Naive B cell (primary cell): ENCODE results near the gene SHROOM3. TPM values are rescaled to one million over a fixed set of nuclear protein-coding genes. Genes with fewer than 3 reads are reported as not detected.

Experiments
- ATAC-seq, 2 donors: fragments of 150-1000 bp; cut with Tn5 transposase; 2 replicates each; pipeline ENCODE4 v1.10.0; 2021; ENCODE audit warnings: low read depth in 2 of 2, mild to moderate bottlenecking in 2 of 2, moderate library complexity in 2 of 2
- DNase-seq: peaks from one replicate; pipeline ENCODE4 v3.0.0; 2022
- H3K27ac Mint-ChIP-seq, 6 donors: one replicate each; pipeline ENCODE4 v1.8.0; 2020 to 2022; ENCODE audit warnings: mild to moderate bottlenecking in 6 of 6, mixed read lengths in 6 of 6, moderate library complexity in 5 of 6, inconsistent platforms in 2 of 6
- H3K27me3 Mint-ChIP-seq, 3 donors: one replicate each; pipeline ENCODE4 v1.8.0; 2021 to 2022; ENCODE audit warnings: mixed read lengths in 3 of 3, mild to moderate bottlenecking in 1 of 3
- H3K36me3 Mint-ChIP-seq, 2 donors: one replicate each; pipeline ENCODE4 v1.8.0; 2020 to 2022; ENCODE audit warnings: mixed read lengths in 2 of 2, inconsistent platforms in 1 of 2, mild to moderate bottlenecking in 1 of 2
- H3K4me1 Mint-ChIP-seq, 3 donors: one replicate each; pipeline ENCODE4 v1.8.0; 2020 to 2022; ENCODE audit warnings: mixed read lengths in 3 of 3, inconsistent platforms in 1 of 3, mild to moderate bottlenecking in 1 of 3, moderate library complexity in 1 of 3
- H3K4me3 Mint-ChIP-seq, 8 donors: one replicate each; pipeline ENCODE4 v1.8.0; 2020 to 2022; ENCODE audit warnings: mild to moderate bottlenecking in 8 of 8, mixed read lengths in 8 of 8, moderate library complexity in 8 of 8, inconsistent platforms in 2 of 8
- H3K9me3 Mint-ChIP-seq, 7 donors: one replicate each; pipeline ENCODE4 v1.8.0; 2020 to 2022; ENCODE audit warnings: mixed read lengths in 7 of 7, mild to moderate bottlenecking in 5 of 7, inconsistent platforms in 2 of 7, moderate library complexity in 1 of 7
- polyA plus RNA-seq, 6 donors: library from polyadenylated mRNA; unstranded; fragments of 300-500 nt; fragmentation: Illumina TruSeq; gene quantifications; one replicate each; pipeline ENCODE4 v1.2.3, GENCODE V29; 2021; ENCODE audit warnings: low read depth in 6 of 6

The SHROOM3 gene
- polyA plus RNA-seq, 6 donors from 2014 or later = 0.40 to 0.95 (median 0.69) TPM; not detected in 3

- H3K36me3 Mint-ChIP-seq = no peaks in the 10 kb centered on the region
- no peak for DNase-seq
- peaks cover 0 to 4% (median 0%) of the 10 kb centered on the region in 7 donors for H3K9me3 Mint-ChIP-seq
- H3K4me3 Mint-ChIP-seq = no peak overlapping the region
- peak overlapping the region in 1 of 6 donors; percentile 57 for H3K27ac Mint-ChIP-seq
- H3K27me3 Mint-ChIP-seq = peaks cover 12 to 16% (median 16%) of the 10 kb centered on the region in 3 donors
- no peak for ATAC-seq
- H3K4me1 Mint-ChIP-seq = no peaks in the 10 kb centered on the region
Measured at GRCh38 chr4:76674983-76675382, 240.0 kb downstream of the SHROOM3 start.

DNA sequence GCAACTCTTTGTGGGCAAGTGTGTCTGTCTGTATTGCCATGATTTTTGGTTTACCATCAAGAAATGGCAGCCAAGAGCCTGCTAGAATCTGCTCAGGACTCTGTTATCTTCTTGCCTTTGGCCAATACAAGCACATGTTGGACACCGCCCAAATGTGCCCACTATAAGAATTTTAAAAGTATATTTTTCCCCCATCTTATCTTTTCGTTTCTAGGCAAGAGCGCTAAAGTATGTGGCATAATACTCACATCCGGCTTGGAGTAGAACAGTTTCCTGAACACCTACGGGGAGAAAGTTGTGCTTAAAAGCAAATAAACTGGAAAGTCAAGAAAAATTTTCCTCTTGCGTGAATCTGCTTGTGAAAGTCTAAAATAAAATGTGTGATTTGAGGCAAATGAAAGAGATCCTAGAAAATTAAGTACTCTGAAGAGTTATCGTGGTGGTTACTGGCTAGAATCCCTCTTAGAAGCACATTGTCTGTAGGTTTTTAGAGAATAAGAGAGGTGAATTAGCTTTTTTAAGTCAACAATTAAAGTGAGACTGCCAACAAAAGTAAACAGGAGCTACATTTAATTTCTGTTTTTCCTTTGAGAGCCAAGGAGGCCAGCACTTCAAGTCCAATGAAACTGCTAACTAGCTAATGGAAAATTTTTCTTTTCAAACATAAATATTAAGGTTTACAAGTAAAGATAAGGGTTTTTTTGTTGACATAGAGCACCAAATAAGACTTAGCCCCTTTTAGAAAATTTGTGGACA lies 242.7 kb downstream of the SHROOM3 start:
- ATAC-seq (no peak), DNase-seq (no peak)
- H3K4me1 Mint-ChIP-seq = no peaks in the 10 kb centered on the region
- H3K27ac Mint-ChIP-seq = no peak overlapping the region
- H3K4me3 Mint-ChIP-seq = no peak overlapping the region
- peaks cover 16 to 29% (median 26%) of the 10 kb centered on the region in 3 donors for H3K27me3 Mint-ChIP-seq
- H3K36me3 Mint-ChIP-seq = no peaks in the 10 kb centered on the region
- H3K9me3 Mint-ChIP-seq = peaks cover 0 to 4% (median 0%) of the 10 kb centered on the region in 7 donors

DNA sequence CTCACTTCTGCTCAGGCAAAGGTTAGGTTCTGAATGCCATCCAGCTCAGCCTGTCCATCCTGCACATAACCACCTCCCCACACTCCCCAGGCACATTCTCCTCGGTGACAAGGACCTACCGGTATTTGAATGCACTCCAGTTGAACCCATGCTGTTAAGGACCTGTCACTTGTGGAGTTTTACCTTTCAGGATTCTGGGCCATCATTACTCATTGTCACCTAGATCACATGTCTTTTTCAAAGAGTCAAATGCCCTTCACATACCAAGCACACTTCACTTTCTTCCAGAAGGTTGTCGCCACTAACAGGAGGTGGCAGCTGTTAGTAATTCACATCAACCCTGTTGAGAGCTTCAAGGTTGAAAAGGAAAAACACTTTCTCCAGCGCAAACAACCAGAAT lies 244.7 kb downstream of the SHROOM3 start:
- DNase-seq = no peak
- Mint-ChIP-seq H3K4me1 (no peaks in the 10 kb centered on the region), H3K27me3 (peaks cover 29 to 47% (median 39%) of the 10 kb centered on the region in 3 donors), H3K36me3 (no peaks in the 10 kb centered on the region), H3K9me3 (peaks cover 0 to 4% (median 0%) of the 10 kb centered on the region in 7 donors), H3K4me3 (no peak overlapping the region), H3K27ac (no peak overlapping the region)
- ATAC-seq = no peak

- no peak overlapping the region for H3K4me3 Mint-ChIP-seq
- H3K27me3 Mint-ChIP-seq = peaks cover 24 to 53% (median 35%) of the 10 kb centered on the region in 3 donors
- H3K36me3 Mint-ChIP-seq = no peaks in the 10 kb centered on the region
- H3K27ac Mint-ChIP-seq = peak overlapping the region in 1 of 6 donors; percentile 1
- DNase-seq (no peak), ATAC-seq (no peak)
- H3K9me3 Mint-ChIP-seq = peaks cover 0 to 4% (median 0%) of the 10 kb centered on the region in 7 donors
- H3K4me1 Mint-ChIP-seq = no peaks in the 10 kb centered on the region
Measured at GRCh38 chr4:76680952-76681351, 245.9 kb downstream of the SHROOM3 start.

- Mint-ChIP-seq H3K36me3 (no peaks in the 10 kb centered on the region), H3K4me1 (no peaks in the 10 kb centered on the region), H3K27ac (peak overlapping the region in 1 of 6 donors; percentile 4)
Measured at GRCh38 chr4:76681996-76682395, 247.0 kb downstream of the SHROOM3 start.

GRCh38 chr4:76683144-76683543 lies 248.1 kb downstream of the SHROOM3 start:
- no peak for ATAC-seq
- Mint-ChIP-seq H3K9me3 (no peaks in the 10 kb centered on the region), H3K4me3 (no peak overlapping the region), H3K27me3 (peaks cover 30 to 55% (median 38%) of the 10 kb centered on the region in 3 donors), H3K27ac (no peak overlapping the region), H3K36me3 (no peaks in the 10 kb centered on the region), H3K4me1 (peaks cover 0 to under 1% (median 0%) of the 10 kb centered on the region in 3 donors)
- no peak for DNase-seq

More at GRCh38 chr4:76681996-76682395, 247.0 kb downstream of the SHROOM3 start:
- peaks cover 20 to 45% (median 28%) of the 10 kb centered on the region in 3 donors for H3K27me3 Mint-ChIP-seq
- DNase-seq = no peak
- no peaks in the 10 kb centered on the region for H3K9me3 Mint-ChIP-seq
- ATAC-seq = no peak
- H3K4me3 Mint-ChIP-seq = no peak overlapping the region

DNA sequence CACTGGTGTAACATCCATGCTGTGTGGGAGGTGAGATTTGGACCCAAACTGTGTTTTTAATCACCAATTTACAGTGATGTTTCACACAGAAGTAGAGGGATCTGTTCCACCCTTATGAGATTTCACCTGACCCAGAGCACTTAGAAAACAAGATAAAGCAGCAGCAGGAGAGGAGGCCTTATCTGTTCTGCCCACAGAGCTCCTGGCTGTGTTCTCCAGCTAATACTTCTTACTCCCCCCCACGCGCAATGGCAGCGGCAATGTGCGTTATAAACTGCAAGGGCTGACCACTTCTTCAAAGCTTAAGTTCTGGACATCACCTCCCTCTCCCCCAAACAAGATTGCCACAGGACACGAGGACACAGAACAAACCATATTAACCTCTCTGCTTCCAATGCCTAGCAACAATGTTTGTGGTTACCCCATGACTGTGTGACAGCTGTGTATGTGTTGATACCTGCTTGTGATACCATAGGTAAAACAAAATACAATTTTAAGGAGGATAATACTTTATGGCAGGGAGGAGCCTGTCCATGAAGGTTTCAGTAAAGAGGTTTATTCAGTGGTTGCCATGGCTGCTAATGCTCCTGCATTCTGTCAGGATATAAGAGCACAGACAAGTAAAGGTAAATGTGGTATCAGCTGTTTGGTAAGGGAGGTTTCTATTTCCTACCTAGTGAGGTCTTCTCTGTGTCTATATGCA lies 252.9 kb downstream of the SHROOM3 start:
- peaks cover 0 to 5% of the 10 kb centered on the region in 2 donors for H3K36me3 Mint-ChIP-seq

DNA sequence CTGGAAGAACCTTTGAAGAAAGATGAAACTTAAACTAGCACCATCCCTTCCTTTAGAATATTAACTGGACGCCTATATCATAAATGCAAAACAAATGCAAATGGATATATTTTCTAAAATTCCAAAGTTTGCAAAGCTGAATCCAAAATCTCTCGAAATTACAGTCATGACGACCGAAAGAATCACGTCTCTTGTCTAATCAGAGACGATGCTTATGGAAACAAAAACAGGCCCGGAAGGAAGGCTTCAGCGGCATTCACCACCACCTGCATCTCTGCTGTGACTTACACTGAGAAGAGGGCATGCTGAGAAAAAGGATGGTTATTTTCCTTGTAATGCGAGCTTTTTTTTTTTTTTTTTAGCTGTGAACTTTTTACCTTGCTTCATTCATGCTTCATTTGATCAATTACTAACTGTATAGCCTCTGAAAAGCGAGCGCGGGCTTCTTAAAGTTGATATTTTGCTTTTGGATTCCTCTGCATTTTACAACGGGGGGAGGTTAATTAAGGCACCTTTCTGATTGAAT lies 253.7 kb downstream of the SHROOM3 start:
- peak overlapping the region; percentile 61 to 87 (median 78) for H3K4me3 Mint-ChIP-seq
- H3K27ac Mint-ChIP-seq = peak overlapping the region in 1 of 6 donors; percentile 91
- H3K4me1 Mint-ChIP-seq = peaks cover 6 to 22% (median 18%) of the 10 kb centered on the region in 3 donors
- no peaks in the 10 kb centered on the region for H3K9me3 Mint-ChIP-seq
- peaks cover 0 to 5% of the 10 kb centered on the region in 2 donors for H3K36me3 Mint-ChIP-seq
- ATAC-seq (peak in 1 of 2 donors; percentile 35), DNase-seq (no peak)
- H3K27me3 Mint-ChIP-seq = peaks cover 53 to 71% (median 66%) of the 10 kb centered on the region in 3 donors

More for the DNA sequence above, 252.9 kb downstream of the SHROOM3 start:
- ATAC-seq = no peak
- Mint-ChIP-seq H3K9me3 (no peaks in the 10 kb centered on the region), H3K27me3 (peaks cover 53 to 72% (median 67%) of the 10 kb centered on the region in 3 donors), H3K27ac (no peak overlapping the region), H3K4me3 (peak overlapping the region in 3 of 8 donors; percentile 74 to 85 (median 82)), H3K4me1 (peaks cover 6 to 22% (median 18%) of the 10 kb centered on the region in 3 donors)
- DNase-seq = no peak

- peak; percentile 1 for DNase-seq
- Mint-ChIP-seq H3K27me3 (peaks cover 53 to 67% (median 66%) of the 10 kb centered on the region in 3 donors), H3K36me3 (peaks cover 0 to 5% of the 10 kb centered on the region in 2 donors), H3K4me1 (peaks cover 6 to 22% (median 18%) of the 10 kb centered on the region in 3 donors), H3K27ac (peak overlapping the region in 1 of 6 donors; percentile 91), H3K9me3 (no peaks in the 10 kb centered on the region), H3K4me3 (peak overlapping the region; percentile 61 to 89 (median 78))
- ATAC-seq = peak; percentile 60 to 68
Measured at GRCh38 chr4:76689145-76689817, 254.3 kb downstream of the SHROOM3 start.

- Mint-ChIP-seq H3K4me1 (peaks cover 6 to 22% (median 18%) of the 10 kb centered on the region in 3 donors), H3K27me3 (peaks cover 51 to 73% (median 58%) of the 10 kb centered on the region in 3 donors), H3K36me3 (peaks cover 0 to 5% of the 10 kb centered on the region in 2 donors), H3K9me3 (no peaks in the 10 kb centered on the region), H3K4me3 (peak overlapping the region; percentile 27 to 89 (median 74)), H3K27ac (peak overlapping the region in 1 of 6 donors; percentile 32)
- ATAC-seq (no peak), DNase-seq (no peak)
Measured at GRCh38 chr4:76690011-76690905, 255.2 kb downstream of the SHROOM3 start.

GRCh38 chr4:76690906-76691275 lies 255.9 kb downstream of the SHROOM3 start:
- ATAC-seq = no peak
- no peak for DNase-seq
- peaks cover 6 to 22% (median 18%) of the 10 kb centered on the region in 3 donors for H3K4me1 Mint-ChIP-seq
- H3K36me3 Mint-ChIP-seq = peaks cover 0 to 5% of the 10 kb centered on the region in 2 donors
- H3K4me3 Mint-ChIP-seq = no peak overlapping the region
- no peaks in the 10 kb centered on the region for H3K9me3 Mint-ChIP-seq
- H3K27me3 Mint-ChIP-seq = peaks cover 51 to 77% (median 60%) of the 10 kb centered on the region in 3 donors
- H3K27ac Mint-ChIP-seq = no peak overlapping the region
